ENCODE data around the gene IRAK2.
"Not testable (repeated sequence)": the region's sequence is repeated elsewhere in the genome, so short reads cannot be mapped to it uniquely, and the experiment has no call there.

IRAK2 gene

GRCh38 chr3:10268116-10268515 lies 103.4 kb downstream of the IRAK2 start:
- DNase-seq (ENCODE audit: low read depth), result no peak
- no peak overlapping the region for H3K4me3 ChIP-seq (ENCODE audit: low read depth, low read length)
- TF ChIP-seq, protein P1, sequence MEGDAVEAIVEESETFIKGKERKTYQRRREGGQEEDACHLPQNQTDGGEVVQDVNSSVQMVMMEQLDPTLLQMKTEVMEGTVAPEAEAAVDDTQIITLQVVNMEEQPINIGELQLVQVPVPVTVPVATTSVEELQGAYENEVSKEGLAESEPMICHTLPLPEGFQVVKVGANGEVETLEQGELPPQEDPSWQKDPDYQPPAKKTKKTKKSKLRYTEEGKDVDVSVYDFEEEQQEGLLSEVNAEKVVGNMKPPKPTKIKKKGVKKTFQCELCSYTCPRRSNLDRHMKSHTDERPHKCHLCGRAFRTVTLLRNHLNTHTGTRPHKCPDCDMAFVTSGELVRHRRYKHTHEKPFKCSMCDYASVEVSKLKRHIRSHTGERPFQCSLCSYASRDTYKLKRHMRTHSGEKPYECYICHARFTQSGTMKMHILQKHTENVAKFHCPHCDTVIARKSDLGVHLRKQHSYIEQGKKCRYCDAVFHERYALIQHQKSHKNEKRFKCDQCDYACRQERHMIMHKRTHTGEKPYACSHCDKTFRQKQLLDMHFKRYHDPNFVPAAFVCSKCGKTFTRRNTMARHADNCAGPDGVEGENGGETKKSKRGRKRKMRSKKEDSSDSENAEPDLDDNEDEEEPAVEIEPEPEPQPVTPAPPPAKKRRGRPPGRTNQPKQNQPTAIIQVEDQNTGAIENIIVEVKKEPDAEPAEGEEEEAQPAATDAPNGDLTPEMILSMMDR (IDR thresholded peaks at IDR 0.05; ENCODE audit: insufficient read depth, low read depth, low read length, missing control alignments), result no peak

- no peak overlapping the region for H3K4me3 ChIP-seq (ENCODE audit: low read depth, low read length)
- TF ChIP-seq, protein P1 (IDR thresholded peaks at IDR 0.05; ENCODE audit: insufficient read depth, low read depth, low read length, missing control alignments), result no peak
- no peak for DNase-seq (ENCODE audit: low read depth)
Measured at GRCh38 chr3:10268930-10269329, 104.2 kb downstream of the IRAK2 start.

- no peak overlapping the region for H3K4me3 ChIP-seq (ENCODE audit: low read depth, low read length)
- DNase-seq (ENCODE audit: low read depth), result no peak
- TF ChIP-seq, protein P1 (IDR thresholded peaks at IDR 0.05; ENCODE audit: insufficient read depth, low read depth, low read length, missing control alignments), result no peak
Measured at GRCh38 chr3:10269443-10269842, 104.7 kb downstream of the IRAK2 start.

DNA sequence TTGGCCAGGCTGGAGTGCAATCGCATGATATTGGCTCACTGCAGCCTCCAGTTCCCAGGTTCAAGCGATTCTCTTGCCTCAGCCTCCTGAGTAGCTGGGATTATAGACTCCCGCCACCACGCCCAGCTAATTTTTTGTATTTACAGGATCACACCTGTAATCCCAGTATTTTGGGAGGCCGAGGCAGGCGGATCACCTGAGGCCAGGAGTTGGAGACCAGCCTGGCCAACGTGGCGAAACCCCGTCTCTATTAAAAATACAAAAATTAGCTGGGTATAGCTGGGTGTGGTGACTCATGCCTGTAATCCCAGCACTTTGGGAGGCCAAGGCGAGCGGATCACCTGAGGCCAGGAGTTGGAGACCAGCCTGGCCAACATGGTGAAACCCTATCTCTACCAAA lies 107.8 kb downstream of the IRAK2 start:
- not testable (repeated sequence) for H3K4me3 ChIP-seq (ENCODE audit: low read depth, low read length); DNase-seq (ENCODE audit: low read depth)

DNA sequence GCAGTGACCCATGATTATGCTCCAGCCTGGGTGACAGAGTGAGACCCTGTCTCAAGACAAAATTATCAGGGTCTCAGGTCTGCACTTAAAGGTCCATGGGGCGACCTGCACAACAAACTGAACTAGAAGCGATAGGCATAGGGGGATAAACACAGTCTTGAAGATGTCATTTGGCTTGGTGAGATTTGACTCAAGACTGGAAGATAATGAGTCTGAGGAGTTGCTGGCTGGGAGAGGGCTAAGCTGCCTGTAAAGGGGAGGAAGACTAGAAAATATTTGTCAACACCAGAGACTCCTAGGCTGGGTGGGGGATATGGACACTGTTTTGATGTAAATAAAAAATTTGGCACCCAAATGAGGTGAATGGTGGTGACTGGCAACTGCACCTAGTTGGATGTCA lies 108.3 kb downstream of the IRAK2 start:
- TF ChIP-seq, protein P1 (IDR thresholded peaks at IDR 0.05; ENCODE audit: insufficient read depth, low read depth, low read length, missing control alignments), result no peak
- H3K4me3 ChIP-seq (ENCODE audit: low read depth, low read length), result no peak overlapping the region
- DNase-seq (ENCODE audit: low read depth), result no peak

- no peak for DNase-seq (ENCODE audit: low read depth)
- TF ChIP-seq, protein P1 (IDR thresholded peaks at IDR 0.05; ENCODE audit: insufficient read depth, low read depth, low read length, missing control alignments), result no peak
- no peak overlapping the region for H3K4me3 ChIP-seq (ENCODE audit: low read depth, low read length)
Measured at GRCh38 chr3:10273702-10274305, 109.1 kb downstream of the IRAK2 start.

DNA sequence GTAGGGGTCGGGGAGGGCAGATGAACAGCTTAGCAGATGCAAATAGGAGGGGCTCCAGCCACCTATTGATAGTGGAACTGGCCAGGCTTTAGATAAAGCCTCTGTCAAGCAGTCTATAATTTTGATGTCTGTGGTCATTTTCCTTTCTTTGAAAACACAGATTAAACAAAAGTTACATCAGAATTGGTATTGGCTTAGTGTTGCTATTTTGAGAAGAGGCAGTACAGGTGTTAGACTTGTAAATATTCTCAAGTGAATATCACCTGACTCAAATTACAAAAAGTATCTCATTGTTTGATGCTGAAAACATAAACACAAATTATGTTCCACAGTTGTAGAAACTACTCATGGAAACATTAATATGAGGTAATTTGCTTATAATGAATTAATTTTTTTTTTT lies 109.9 kb downstream of the IRAK2 start:
- TF ChIP-seq, protein P1 (IDR thresholded peaks at IDR 0.05; ENCODE audit: insufficient read depth, low read depth, low read length, missing control alignments), result no peak
- DNase-seq (ENCODE audit: low read depth), result no peak
- H3K4me3 ChIP-seq (ENCODE audit: low read depth, low read length), result no peak overlapping the region
